Fibroblast of lung (primary cell): ENCODE data around the gene TOMM6.

ENCODE experiments used
- EZH2 ChIP-seq: IDR thresholded peaks from 2 replicates; pipeline ENCODE4 v1.5.1; 2012; ENCODE audit warnings: low read length, control low read depth, mild to moderate bottlenecking; ENCODE audit errors: missing control alignments
- TF ChIP-seq, protein P1 (sequence below), 2 donors: IDR thresholded peaks in 1 of 2; conservative IDR thresholded peaks in 1 of 2; 1 replicate in 1 of 2; 2 replicates in 1 of 2; pipeline ENCODE4 v1.5.1; 2011 to 2012; ENCODE audit warnings: low read length in 2 of 2, control low read depth in 1 of 2, inconsistent platforms in 1 of 2, low read depth in 1 of 2, mild to moderate bottlenecking in 1 of 2

DNA sequence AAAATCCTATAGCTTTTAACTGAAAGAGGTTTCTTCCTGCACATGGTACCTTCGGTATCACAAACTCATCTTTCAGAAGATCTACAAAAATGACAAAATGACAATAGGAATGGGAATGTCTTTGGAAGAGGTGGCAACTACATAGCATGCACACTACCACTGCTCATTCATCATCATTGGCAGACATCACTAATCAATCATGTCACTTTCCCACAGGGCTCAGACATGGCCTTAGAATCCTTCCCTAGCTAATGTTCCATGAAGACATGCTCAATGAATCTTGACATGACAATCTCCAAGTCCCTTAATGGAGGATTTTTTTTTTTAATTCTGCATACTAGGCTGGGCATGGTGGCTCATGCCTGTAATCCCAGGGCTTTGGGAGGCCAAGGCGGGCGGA, 37.1 kb upstream of the TOMM6 start:
- TF ChIP-seq, protein P1, sequence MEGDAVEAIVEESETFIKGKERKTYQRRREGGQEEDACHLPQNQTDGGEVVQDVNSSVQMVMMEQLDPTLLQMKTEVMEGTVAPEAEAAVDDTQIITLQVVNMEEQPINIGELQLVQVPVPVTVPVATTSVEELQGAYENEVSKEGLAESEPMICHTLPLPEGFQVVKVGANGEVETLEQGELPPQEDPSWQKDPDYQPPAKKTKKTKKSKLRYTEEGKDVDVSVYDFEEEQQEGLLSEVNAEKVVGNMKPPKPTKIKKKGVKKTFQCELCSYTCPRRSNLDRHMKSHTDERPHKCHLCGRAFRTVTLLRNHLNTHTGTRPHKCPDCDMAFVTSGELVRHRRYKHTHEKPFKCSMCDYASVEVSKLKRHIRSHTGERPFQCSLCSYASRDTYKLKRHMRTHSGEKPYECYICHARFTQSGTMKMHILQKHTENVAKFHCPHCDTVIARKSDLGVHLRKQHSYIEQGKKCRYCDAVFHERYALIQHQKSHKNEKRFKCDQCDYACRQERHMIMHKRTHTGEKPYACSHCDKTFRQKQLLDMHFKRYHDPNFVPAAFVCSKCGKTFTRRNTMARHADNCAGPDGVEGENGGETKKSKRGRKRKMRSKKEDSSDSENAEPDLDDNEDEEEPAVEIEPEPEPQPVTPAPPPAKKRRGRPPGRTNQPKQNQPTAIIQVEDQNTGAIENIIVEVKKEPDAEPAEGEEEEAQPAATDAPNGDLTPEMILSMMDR (conservative IDR thresholded peaks at IDR 0.05 in 1 of 2, IDR thresholded peaks at IDR 0.05 in 1 of 2; ENCODE audit: low read depth in 1 of 2, low read length in 2 of 2) = no peak
- no peak for TF ChIP-seq EZH2
